Naive thymus-derived CD4-positive, alpha-beta T cell (primary cell): ENCODE measurements around the gene CACNA2D2. TPM values are rescaled to one million over a fixed set of nuclear protein-coding genes. Genes with fewer than 3 reads are reported as not detected.

Experiments
- ATAC-seq: fragments of 150-1000 bp; cut with Tn5 transposase; 2 replicates; pipeline ENCODE4 v1.10.0; 2021; ENCODE audit warnings: mild to moderate bottlenecking, moderate library complexity
- CTCF ChIA-PET: fragments of 350-600 bp; sonication (Branson Sonifier 250); formaldehyde crosslinking; loops from one replicate; lab custom pipeline; 2021; ENCODE audit warnings: antibody characterized with exemption; lab: Charles Lee
- POLR2A ChIA-PET: fragments of 350-600 bp; sonication (Branson Sonifier 250); formaldehyde crosslinking; loops from one replicate; lab custom pipeline; 2021; ENCODE audit warnings: antibody characterized with exemption, inconsistent platforms; lab: Charles Lee
- DNase-seq, 9 donors: peaks; one replicate each; pipeline versions ENCODE4 v3.0.0 to v3.0.0-alpha.2; 2020 to 2022; ENCODE audit warnings: mixed read lengths in 1 of 9
- H3K27ac ChIP-seq: one replicate; pipeline ENCODE4 v1.7.0; 2013; ENCODE audit warnings: mild to moderate bottlenecking, low read depth, low read length, moderate library complexity
- H3K27me3 ChIP-seq, 2 donors: one replicate each; pipeline ENCODE4 v1.7.0; 2013; ENCODE audit warnings: low read length in 2 of 2, mild to moderate bottlenecking in 2 of 2, moderate library complexity in 2 of 2; ENCODE audit not compliant: control insufficient read depth in 2 of 2, insufficient read depth in 2 of 2
- H3K36me3 ChIP-seq, 3 experiments: 1 replicate in 2 of 3; 2 replicates in 1 of 3; pipeline ENCODE4 v1.7.0; 2013; ENCODE audit warnings: low read length in 3 of 3, mild to moderate bottlenecking in 3 of 3, moderate library complexity in 1 of 3; ENCODE audit not compliant: insufficient read depth in 3 of 3, control insufficient read depth in 2 of 3
- H3K4me1 ChIP-seq, 2 donors: one replicate each; pipeline ENCODE4 v1.7.0; 2013; ENCODE audit warnings: low read length in 2 of 2, mild to moderate bottlenecking in 2 of 2, moderate library complexity in 1 of 2; ENCODE audit not compliant: control insufficient read depth in 2 of 2, insufficient read depth in 2 of 2
- H3K4me3 ChIP-seq: 2 replicates; pipeline ENCODE4 v1.7.0; 2013; ENCODE audit warnings: mild to moderate bottlenecking, low read length
- H3K9me3 ChIP-seq, 3 experiments: 1 replicate in 2 of 3; 2 replicates in 1 of 3; pipeline ENCODE4 v1.7.0; 2013; ENCODE audit warnings: low read length in 3 of 3; ENCODE audit not compliant: control insufficient read depth in 2 of 3
- H3K27ac Mint-ChIP-seq, 9 donors: one replicate each; pipeline ENCODE4 v1.8.0; 2020 to 2022; ENCODE audit warnings: mixed read lengths in 9 of 9, mild to moderate bottlenecking in 8 of 9, moderate library complexity in 5 of 9, inconsistent platforms in 2 of 9
- H3K27me3 Mint-ChIP-seq, 5 donors: one replicate each; pipeline ENCODE4 v1.8.0; 2021 to 2022; ENCODE audit warnings: mixed read lengths in 5 of 5, mild to moderate bottlenecking in 1 of 5
- H3K36me3 Mint-ChIP-seq, 5 donors: one replicate each; pipeline ENCODE4 v1.8.0; 2020 to 2022; ENCODE audit warnings: mixed read lengths in 5 of 5, mild to moderate bottlenecking in 3 of 5, inconsistent platforms in 1 of 5
- H3K4me1 Mint-ChIP-seq, 7 donors: one replicate each; pipeline ENCODE4 v1.8.0; 2020 to 2022; ENCODE audit warnings: mixed read lengths in 7 of 7, mild to moderate bottlenecking in 3 of 7, inconsistent platforms in 1 of 7
- H3K4me3 Mint-ChIP-seq, 10 donors: one replicate each; pipeline ENCODE4 v1.8.0; 2020 to 2022; ENCODE audit warnings: mild to moderate bottlenecking in 10 of 10, mixed read lengths in 10 of 10, moderate library complexity in 6 of 10, inconsistent platforms in 2 of 10
- H3K9me3 Mint-ChIP-seq, 11 donors: one replicate each; pipeline ENCODE4 v1.8.0; 2020 to 2022; ENCODE audit warnings: mixed read lengths in 11 of 11, mild to moderate bottlenecking in 4 of 11, inconsistent platforms in 1 of 11, moderate library complexity in 1 of 11
- intact Hi-C, 2 donors: fragments of 100-400 bp; cut with micrococcal nuclease; formaldehyde crosslinking; loops; one replicate each; pipeline ENCODE4 v1.15.1; 2023
- polyA plus RNA-seq, 2 donors: library from polyadenylated mRNA; unstranded; fragments of 300-500 nt; fragmentation: Illumina TruSeq; gene quantifications; one replicate each; pipeline ENCODE4 v1.2.3, GENCODE V29; 2021
- total RNA-seq, 6 experiments: library from RNA in 5 of 6; stranded (reverse) in 5 of 6; gene quantifications; 1 replicate in 5 of 6; 2 replicates in 1 of 6; pipeline ENCODE4 v1.2.3 and lab custom pipeline; 2021 to 2026

Gene CACNA2D2
- total and polyA plus RNA-seq, 7 experiments from 2014 or later = 0.32 to 6.2 (median 2.0) TPM

DNA sequence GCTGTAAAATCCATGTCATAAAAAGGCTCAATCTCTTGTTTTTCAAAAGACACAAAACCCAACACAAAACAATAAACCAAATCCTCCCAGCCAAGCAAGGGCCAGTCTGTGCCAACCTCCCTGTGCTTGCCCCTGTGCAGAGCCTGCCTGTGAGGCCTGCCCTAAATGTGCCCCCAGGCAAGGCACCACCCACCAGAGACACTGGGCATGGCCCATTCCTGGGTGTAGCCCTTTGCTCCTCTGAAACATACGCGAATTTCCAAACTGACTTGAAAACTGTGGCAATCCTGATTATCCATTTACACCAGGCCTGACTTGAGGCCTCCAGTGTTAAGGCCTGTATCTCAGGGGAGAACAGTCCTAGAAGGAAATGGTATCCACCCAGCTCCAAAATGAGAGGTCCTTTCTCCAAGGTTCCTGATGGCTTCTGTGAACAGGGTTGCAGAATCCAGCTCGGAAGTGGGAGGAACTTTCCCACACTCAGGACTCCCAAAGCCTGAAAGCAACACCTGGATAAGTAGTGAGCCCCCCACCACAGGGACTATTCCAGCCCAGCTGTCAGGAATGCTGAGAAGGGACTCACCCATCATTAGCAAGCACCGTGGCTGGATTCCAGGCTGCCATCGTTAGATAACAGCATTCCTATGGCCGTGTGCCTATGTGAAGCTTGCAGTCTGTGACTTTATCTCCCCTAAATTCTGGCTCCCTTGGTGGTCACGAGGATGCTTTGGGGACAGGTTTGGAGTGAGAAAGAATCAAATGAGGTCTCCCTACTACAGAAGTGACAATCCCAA lies 61.8 kb downstream of the CACNA2D2 start:
- no peak for ATAC-seq
- Histone ChIP-seq H3K27me3 (no peaks in the 10 kb centered on the region), H3K4me1 (no peaks in the 10 kb centered on the region), H3K4me3 (no peak overlapping the region), H3K36me3 (no peaks in the 10 kb centered on the region), H3K27ac (no peak overlapping the region), H3K9me3 (no peaks in the 10 kb centered on the region)
- H3K4me3 Mint-ChIP-seq = no peak overlapping the region
- intact Hi-C loops = no loop called here
- H3K9me3 Mint-ChIP-seq = no peaks in the 10 kb centered on the region
- H3K4me1 Mint-ChIP-seq = peaks cover 0 to 13% (median 0%) of the 10 kb centered on the region in 7 donors
- POLR2A ChIA-PET = no interaction called here
- H3K27me3 Mint-ChIP-seq = peaks cover 0 to 3% (median 0%) of the 10 kb centered on the region in 5 donors
- no peak for DNase-seq
- peak overlapping the region in 1 of 9 donors; percentile 63 for H3K27ac Mint-ChIP-seq
- H3K36me3 Mint-ChIP-seq = no peaks in the 10 kb centered on the region
- CTCF ChIA-PET = no interaction called here

DNA sequence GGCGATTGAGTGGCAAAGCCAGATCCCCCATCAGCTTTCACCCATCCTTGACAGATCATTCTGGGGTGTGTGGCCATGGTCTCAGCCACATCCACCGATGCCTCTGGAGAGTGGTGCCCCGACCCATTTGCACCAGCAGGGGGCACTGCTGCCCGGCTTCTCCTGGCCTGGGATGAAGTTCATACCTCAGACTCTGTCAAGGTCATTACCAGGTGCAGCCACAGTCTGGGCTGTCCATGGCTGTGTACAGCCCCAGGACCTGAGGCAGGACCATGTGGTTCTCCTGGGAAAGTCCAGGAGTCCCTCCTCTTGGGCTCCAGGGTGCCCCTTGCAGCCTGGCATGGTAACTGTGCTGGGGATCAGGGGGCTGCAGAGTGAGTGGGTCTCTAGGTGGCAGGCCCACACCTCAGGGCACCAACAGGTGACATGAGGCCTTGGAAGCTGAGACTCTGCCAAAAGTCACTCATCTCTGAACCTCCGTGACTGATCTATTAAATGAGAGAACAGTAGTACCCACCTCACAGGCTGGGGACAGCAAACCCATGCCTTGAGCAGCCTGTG lies 67.2 kb downstream of the CACNA2D2 start:
- DNase-seq (peak; percentile 48 to 81 (median 68)), ATAC-seq (peak; percentile 92)
- Histone ChIP-seq H3K27ac (no peak overlapping the region), H3K9me3 (no peaks in the 10 kb centered on the region), H3K27me3 (no peaks in the 10 kb centered on the region), H3K4me1 (no peaks in the 10 kb centered on the region), H3K4me3 (no peak overlapping the region), H3K36me3 (no peaks in the 10 kb centered on the region)
- intact Hi-C loops = loop anchor here (1.0 to 5.0 kb wide), 7 partner anchors 14 to 178 kb away; partner anchors contain the start of gene CACNA2D2 (in 1 of the 2)
- H3K27me3 Mint-ChIP-seq = peaks cover 0 to 10% (median 0%) of the 10 kb centered on the region in 5 donors
- H3K4me1 Mint-ChIP-seq = peaks cover 0 to 20% (median 4%) of the 10 kb centered on the region in 7 donors
- no peaks in the 10 kb centered on the region for H3K9me3 Mint-ChIP-seq
- ChIA-PET CTCF (interaction anchor here (1.0 to 7.1 kb wide), 5 partner anchors 73 to 115 kb away, joined by 3 to 46 read pairs (median 5); no protein-coding TSS in a partner anchor), POLR2A (no interaction called here)
- H3K36me3 Mint-ChIP-seq = no peaks in the 10 kb centered on the region
- no peak overlapping the region for H3K4me3 Mint-ChIP-seq
- H3K27ac Mint-ChIP-seq = no peak overlapping the region

DNA sequence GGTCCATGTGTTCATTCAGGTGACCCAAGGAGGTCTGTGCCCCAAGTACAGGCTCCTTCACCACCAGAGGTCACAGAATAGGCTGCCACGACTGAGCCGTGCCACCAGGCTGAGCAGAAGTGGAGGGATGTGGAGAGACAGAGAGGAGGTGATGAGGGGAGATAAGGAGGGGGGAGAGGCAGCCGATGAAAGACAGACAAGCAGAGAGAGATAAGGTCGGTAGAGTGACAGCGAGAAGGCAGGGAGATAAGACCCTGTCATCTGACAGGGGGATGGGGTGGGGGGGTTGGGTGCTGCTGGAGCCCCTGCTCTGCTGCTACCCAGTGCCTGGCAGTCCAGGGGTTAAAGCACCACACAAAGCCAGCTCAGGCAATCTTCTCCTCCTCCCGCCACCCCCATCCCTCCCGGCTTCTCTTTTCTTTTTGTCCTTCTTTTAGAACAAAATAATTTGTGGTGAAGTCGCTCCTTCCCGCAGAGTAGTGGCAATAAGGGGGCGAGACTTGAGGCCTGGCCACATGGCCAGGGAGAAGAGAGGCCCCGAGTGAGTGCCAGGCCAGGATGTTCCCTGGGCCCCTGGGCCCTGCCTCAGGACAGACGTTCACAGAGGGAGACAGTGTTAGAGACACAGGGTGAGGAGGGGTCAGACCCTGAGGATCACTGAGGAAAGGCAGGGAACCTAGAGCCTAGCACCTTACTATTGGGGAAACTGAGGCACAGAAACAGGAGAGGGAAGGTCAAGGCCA lies 67.9 kb downstream of the CACNA2D2 start:
- peak; percentile 7 for ATAC-seq
- Histone ChIP-seq H3K4me1 (peaks cover 0 to 2% of the 10 kb centered on the region in 2 donors), H3K4me3 (no peak overlapping the region), H3K27ac (no peak overlapping the region), H3K9me3 (no peaks in the 10 kb centered on the region), H3K27me3 (no peaks in the 10 kb centered on the region), H3K36me3 (no peaks in the 10 kb centered on the region)
- intact Hi-C loops = loop anchor here (1.0 to 5.0 kb wide), 7 partner anchors 15 to 179 kb away; partner anchors contain the start of gene CACNA2D2 (in 1 of the 2)
- Mint-ChIP-seq H3K36me3 (no peaks in the 10 kb centered on the region), H3K9me3 (no peaks in the 10 kb centered on the region), H3K27ac (no peak overlapping the region), H3K27me3 (peaks cover 0 to 10% (median 0%) of the 10 kb centered on the region in 5 donors), H3K4me1 (peaks cover 0 to 20% (median 4%) of the 10 kb centered on the region in 7 donors), H3K4me3 (peak overlapping the region in 1 of 10 donors; percentile 47)
- ChIA-PET CTCF (interaction anchor here (1.0 to 7.1 kb wide), 5 partner anchors 73 to 115 kb away, joined by 3 to 46 read pairs (median 5); no protein-coding TSS in a partner anchor), POLR2A (no interaction called here)
- peak in 1 of 9 donors; percentile 3 for DNase-seq

DNA sequence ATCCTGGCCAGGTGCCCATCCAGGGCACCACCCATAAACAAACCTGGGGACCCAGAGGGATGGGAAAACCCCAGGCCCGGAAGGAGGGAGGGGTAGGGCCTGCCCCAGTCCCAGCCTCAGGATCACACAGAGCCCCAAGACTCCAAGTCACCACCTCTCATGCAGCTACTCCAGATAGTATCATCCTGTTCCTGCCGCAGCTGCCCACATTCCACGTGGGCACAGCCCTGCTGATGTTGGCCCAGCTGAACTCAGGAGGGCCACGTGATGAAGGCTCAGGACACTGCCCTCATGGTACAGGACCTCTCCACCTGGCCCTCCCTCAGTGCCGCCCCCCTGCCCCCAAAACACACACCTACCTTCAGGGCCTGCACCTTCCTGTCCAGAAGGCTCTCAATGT lies 69.5 kb downstream of the CACNA2D2 start:
- intact Hi-C loops = no loop called here
- H3K27ac ChIP-seq = no peak overlapping the region
- Mint-ChIP-seq H3K27ac (no peak overlapping the region), H3K9me3 (no peaks in the 10 kb centered on the region), H3K36me3 (no peaks in the 10 kb centered on the region), H3K27me3 (peaks cover 0 to 10% (median 0%) of the 10 kb centered on the region in 5 donors), H3K4me3 (no peak overlapping the region), H3K4me1 (peaks cover 0 to 22% (median 4%) of the 10 kb centered on the region in 7 donors)
- no peak overlapping the region for H3K4me3 ChIP-seq
- ChIA-PET CTCF (interaction anchor here (7.1 kb wide), 1 partner anchor 109 kb away, joined by 46 read pairs; no protein-coding TSS in a partner anchor), POLR2A (no interaction called here)
- H3K36me3 ChIP-seq = no peaks in the 10 kb centered on the region
- H3K27me3 ChIP-seq = no peaks in the 10 kb centered on the region
- H3K4me1 ChIP-seq = peaks cover 0 to 10% of the 10 kb centered on the region in 2 donors
- DNase-seq = no peak
- ATAC-seq = no peak
- H3K9me3 ChIP-seq = no peaks in the 10 kb centered on the region

DNA sequence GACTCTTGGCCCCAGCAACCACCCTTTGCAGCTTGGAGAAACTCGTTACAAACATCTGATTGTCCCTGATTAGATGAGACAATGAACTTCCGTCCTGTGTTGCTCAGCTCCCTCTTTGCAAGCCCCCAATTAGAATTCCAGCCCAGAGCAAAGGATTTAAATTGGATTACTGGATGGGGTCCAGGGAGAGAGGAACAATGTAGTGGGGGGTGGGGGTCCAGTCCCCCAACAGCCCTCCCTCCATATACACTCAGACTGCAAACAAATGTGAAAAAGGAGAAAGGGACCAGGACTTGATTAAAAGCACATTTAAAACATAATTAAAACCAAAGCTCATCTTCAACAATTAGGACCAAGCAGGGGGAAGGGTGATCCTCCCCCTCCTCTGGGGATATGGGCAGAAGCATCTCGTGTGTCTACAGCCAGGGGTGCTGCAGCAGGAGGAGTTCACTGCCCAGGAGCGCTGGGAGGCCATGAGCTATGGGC lies 72.4 kb downstream of the CACNA2D2 start:
- ChIA-PET CTCF (interaction anchor here (0.9 to 7.1 kb wide), 2 partner anchors 9 to 112 kb away, joined by 8 to 46 read pairs; no protein-coding TSS in a partner anchor), POLR2A (no interaction called here)
- H3K27ac ChIP-seq = no peak overlapping the region
- no peak for ATAC-seq
- Mint-ChIP-seq H3K36me3 (no peaks in the 10 kb centered on the region), H3K27ac (no peak overlapping the region), H3K4me3 (no peak overlapping the region), H3K9me3 (no peaks in the 10 kb centered on the region), H3K4me1 (peaks cover 0 to 22% (median 4%) of the 10 kb centered on the region in 7 donors), H3K27me3 (peaks cover 0 to 5% (median 0%) of the 10 kb centered on the region in 5 donors)
- peaks cover 0 to 24% of the 10 kb centered on the region in 2 donors for H3K4me1 ChIP-seq
- no peak overlapping the region for H3K4me3 ChIP-seq
- H3K27me3 ChIP-seq = no peaks in the 10 kb centered on the region
- DNase-seq = no peak
- H3K9me3 ChIP-seq = no peaks in the 10 kb centered on the region
- intact Hi-C loops = no loop called here
- H3K36me3 ChIP-seq = no peaks in the 10 kb centered on the region

DNA sequence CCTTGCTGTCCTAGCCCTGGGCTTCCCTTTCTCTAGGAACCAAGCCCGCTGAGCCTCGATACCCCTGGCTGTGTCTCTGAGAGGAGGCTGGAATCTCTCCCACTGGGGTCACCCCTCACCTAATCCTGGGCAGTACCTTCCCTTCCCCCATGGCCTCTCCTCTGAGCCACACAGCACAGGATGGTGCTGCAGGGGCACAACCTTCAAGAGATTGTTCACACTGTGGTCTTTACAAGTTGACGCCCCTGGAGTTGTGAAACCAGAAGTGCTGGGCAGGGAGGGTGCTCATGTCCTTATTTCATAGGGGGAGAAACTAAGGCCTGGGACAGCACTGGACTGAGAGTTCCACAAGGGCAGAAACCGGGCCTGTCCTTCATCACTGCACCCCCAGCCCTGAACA lies 73.2 kb downstream of the CACNA2D2 start:
- Histone ChIP-seq H3K36me3 (no peaks in the 10 kb centered on the region), H3K9me3 (no peaks in the 10 kb centered on the region), H3K27me3 (no peaks in the 10 kb centered on the region), H3K4me3 (no peak overlapping the region), H3K27ac (no peak overlapping the region), H3K4me1 (peaks cover 0 to 24% of the 10 kb centered on the region in 2 donors)
- POLR2A ChIA-PET = no interaction called here
- intact Hi-C loops = no loop called here
- ATAC-seq (peak; percentile 73), DNase-seq (no peak)
- Mint-ChIP-seq H3K27me3 (peaks cover 0 to 2% (median 0%) of the 10 kb centered on the region in 5 donors), H3K4me1 (peaks cover 0 to 16% (median 0%) of the 10 kb centered on the region in 7 donors), H3K36me3 (no peaks in the 10 kb centered on the region), H3K27ac (no peak overlapping the region), H3K4me3 (peak overlapping the region in 1 of 10 donors; percentile 47), H3K9me3 (no peaks in the 10 kb centered on the region)
- CTCF ChIA-PET = no interaction called here
